Sigmoid colon (tissue), 4 donors: ENCODE measurements around the gene COL23A1.

ENCODE experiments used
- EP300 ChIP-seq, 4 donors: sonication (generic); formaldehyde crosslinking; IDR thresholded peaks; one replicate each; pipeline ENCODE4 v1.6.1; 2017; ENCODE audit warnings: antibody characterized with exemption in 4 of 4
- POLR2A ChIP-seq, 2 donors: fragments of 450-650 bp; IDR thresholded peaks; one replicate each; pipeline ENCODE4 v1.6.1; 2016; ENCODE audit warnings: antibody characterized with exemption in 2 of 2, mild to moderate bottlenecking in 2 of 2, moderate library complexity in 2 of 2
- POLR2AphosphoS5 ChIP-seq, 4 donors: sonication (generic); formaldehyde crosslinking; IDR thresholded peaks; one replicate each; pipeline ENCODE4 v1.6.1; 2017; ENCODE audit warnings: antibody characterized with exemption in 4 of 4
- TF ChIP-seq, protein P1 (sequence below), 4 experiments: fragments of 450-650 bp in 3 of 4; fragments of 200-600 bp in 1 of 4; IDR thresholded peaks; one replicate each; pipeline ENCODE4 v1.5.1; 2016 to 2019; ENCODE audit warnings: antibody characterized with exemption in 4 of 4, mild to moderate bottlenecking in 3 of 4, moderate library complexity in 2 of 4

DNA sequence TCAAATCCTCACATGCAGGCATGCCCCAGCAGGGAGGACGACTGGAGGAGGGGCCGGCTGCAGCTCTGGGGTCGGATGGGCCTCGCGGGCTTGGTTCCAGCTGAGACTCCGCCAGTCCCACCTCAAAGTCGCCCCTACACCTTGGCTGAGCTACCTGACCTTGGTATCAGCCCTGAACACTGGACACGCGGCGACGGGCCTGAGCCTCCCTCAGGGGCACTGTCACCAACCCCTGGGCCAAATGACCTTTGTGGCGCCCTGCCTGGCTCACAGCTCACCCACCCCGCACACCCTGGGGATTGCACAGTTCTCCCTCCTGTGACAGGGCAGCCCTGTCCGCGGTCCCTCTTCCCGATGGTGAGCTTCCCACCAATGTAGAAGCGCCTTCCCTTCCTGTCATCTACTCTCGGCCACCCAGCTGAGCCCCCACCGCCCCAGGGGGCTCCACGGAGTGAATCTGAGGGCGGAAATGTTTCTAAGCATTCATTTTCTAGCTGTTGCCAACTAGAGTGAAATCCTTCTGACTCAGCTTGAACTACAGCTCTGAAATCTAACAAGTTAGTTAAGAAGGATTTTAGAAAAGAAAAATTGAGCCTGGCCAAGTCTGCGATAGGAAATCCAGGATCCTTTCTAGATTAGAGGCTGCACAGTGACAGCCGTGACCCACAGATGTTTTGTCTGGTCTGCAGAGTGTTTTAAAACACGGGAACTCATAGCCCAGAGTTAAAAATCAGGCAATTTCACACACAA is 218.7 kb downstream of the COL23A1 start:
- TF ChIP-seq, protein P1, sequence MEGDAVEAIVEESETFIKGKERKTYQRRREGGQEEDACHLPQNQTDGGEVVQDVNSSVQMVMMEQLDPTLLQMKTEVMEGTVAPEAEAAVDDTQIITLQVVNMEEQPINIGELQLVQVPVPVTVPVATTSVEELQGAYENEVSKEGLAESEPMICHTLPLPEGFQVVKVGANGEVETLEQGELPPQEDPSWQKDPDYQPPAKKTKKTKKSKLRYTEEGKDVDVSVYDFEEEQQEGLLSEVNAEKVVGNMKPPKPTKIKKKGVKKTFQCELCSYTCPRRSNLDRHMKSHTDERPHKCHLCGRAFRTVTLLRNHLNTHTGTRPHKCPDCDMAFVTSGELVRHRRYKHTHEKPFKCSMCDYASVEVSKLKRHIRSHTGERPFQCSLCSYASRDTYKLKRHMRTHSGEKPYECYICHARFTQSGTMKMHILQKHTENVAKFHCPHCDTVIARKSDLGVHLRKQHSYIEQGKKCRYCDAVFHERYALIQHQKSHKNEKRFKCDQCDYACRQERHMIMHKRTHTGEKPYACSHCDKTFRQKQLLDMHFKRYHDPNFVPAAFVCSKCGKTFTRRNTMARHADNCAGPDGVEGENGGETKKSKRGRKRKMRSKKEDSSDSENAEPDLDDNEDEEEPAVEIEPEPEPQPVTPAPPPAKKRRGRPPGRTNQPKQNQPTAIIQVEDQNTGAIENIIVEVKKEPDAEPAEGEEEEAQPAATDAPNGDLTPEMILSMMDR (IDR thresholded peaks at IDR 0.05) = no peak
- TF ChIP-seq POLR2AphosphoS5 (IDR thresholded peaks at IDR 0.05) (no peak), POLR2A (IDR thresholded peaks at IDR 0.05) (no peak), EP300 (IDR thresholded peaks at IDR 0.05) (no peak)
